ENCODE data around the gene STAG3. TPM values are rescaled to one million over a fixed set of nuclear protein-coding genes. Genes with fewer than 3 reads are reported as not detected.

Gene STAG3
- total and polyA plus RNA-seq, 9 of the 15 experiments (the other 6 are each of a cell fraction or from before 2014, with no cell fraction given), result 0.54 to 2.5 (median 1.7) TPM

DNA sequence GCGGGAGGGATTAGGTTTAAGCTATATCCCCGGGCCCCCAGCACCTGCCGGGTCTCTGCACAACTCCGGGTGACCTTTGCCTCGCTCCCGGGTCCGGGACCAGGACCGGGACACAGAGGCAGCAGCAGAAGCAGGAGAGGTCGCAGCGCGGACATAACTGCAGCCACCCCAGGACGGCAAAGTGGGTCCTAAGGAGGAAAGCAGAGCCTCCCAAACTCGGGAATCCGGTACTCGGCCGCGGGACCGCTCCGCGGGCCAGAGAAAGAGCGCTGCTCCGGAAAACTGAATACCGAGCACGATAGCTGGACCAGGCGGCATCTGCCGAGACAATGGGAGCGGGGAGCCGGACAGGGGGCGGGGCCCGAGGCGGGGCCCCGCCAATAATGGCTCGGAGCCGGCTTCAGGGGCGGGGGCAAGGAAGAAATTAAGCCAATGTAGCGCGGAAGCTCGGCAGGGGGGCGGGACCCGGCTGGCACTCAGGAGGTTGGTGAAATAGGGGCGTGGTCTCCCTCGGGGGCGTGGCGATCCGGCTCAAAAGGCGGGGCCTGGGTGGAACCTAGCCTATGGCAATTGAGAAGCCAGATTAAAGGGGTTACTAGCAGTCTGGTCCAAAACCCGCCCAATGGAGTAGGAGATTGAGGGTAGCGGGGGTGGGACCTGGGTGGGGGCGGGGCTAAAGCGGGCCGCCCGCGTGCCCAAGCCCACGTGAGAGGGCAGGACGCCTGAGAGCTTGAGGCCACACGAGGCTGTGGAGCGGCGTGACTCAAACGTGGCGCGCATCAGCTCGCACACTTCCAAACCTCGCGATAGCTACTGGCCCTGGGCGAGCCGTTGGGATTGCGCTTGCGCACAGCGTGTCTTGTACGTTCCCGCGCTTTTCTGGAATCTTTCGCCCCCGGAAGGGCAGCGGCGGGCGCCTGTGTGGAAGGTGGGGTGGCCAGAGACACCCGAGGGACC lies at the start of gene STAG3, which contains the start of gene GPC2 (continued):
- TF ChIP-seq, protein P1, sequence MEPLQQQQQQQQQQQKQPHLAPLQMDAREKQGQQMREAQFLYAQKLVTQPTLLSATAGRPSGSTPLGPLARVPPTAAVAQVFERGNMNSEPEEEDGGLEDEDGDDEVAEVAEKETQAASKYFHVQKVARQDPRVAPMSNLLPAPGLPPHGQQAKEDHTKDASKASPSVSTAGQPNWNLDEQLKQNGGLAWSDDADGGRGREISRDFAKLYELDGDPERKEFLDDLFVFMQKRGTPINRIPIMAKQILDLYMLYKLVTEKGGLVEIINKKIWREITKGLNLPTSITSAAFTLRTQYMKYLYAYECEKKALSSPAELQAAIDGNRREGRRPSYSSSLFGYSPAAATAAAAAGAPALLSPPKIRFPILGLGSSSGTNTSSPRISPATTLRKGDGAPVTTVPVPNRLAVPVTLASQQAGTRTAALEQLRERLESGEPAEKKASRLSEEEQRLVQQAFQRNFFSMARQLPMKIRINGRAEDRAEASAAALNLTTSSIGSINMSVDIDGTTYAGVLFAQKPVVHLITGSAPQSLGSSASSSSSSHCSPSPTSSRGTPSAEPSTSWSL (CRISPR knock-in tag; IDR thresholded peaks at IDR 0.05; ENCODE audit: borderline replicate concordance), result no peak
- TF ChIP-seq TEAD4 (IDR thresholded peaks at IDR 0.05; ENCODE audit: low read length) (no peak), TEAD4 (CRISPR knock-in tag; IDR thresholded peaks at IDR 0.05; ENCODE audit: borderline replicate concordance) (no peak), SMARCB1 (IDR thresholded peaks at IDR 0.05; ENCODE audit: insufficient read length, low read depth) (no peak)
- TF ChIP-seq, protein P2, sequence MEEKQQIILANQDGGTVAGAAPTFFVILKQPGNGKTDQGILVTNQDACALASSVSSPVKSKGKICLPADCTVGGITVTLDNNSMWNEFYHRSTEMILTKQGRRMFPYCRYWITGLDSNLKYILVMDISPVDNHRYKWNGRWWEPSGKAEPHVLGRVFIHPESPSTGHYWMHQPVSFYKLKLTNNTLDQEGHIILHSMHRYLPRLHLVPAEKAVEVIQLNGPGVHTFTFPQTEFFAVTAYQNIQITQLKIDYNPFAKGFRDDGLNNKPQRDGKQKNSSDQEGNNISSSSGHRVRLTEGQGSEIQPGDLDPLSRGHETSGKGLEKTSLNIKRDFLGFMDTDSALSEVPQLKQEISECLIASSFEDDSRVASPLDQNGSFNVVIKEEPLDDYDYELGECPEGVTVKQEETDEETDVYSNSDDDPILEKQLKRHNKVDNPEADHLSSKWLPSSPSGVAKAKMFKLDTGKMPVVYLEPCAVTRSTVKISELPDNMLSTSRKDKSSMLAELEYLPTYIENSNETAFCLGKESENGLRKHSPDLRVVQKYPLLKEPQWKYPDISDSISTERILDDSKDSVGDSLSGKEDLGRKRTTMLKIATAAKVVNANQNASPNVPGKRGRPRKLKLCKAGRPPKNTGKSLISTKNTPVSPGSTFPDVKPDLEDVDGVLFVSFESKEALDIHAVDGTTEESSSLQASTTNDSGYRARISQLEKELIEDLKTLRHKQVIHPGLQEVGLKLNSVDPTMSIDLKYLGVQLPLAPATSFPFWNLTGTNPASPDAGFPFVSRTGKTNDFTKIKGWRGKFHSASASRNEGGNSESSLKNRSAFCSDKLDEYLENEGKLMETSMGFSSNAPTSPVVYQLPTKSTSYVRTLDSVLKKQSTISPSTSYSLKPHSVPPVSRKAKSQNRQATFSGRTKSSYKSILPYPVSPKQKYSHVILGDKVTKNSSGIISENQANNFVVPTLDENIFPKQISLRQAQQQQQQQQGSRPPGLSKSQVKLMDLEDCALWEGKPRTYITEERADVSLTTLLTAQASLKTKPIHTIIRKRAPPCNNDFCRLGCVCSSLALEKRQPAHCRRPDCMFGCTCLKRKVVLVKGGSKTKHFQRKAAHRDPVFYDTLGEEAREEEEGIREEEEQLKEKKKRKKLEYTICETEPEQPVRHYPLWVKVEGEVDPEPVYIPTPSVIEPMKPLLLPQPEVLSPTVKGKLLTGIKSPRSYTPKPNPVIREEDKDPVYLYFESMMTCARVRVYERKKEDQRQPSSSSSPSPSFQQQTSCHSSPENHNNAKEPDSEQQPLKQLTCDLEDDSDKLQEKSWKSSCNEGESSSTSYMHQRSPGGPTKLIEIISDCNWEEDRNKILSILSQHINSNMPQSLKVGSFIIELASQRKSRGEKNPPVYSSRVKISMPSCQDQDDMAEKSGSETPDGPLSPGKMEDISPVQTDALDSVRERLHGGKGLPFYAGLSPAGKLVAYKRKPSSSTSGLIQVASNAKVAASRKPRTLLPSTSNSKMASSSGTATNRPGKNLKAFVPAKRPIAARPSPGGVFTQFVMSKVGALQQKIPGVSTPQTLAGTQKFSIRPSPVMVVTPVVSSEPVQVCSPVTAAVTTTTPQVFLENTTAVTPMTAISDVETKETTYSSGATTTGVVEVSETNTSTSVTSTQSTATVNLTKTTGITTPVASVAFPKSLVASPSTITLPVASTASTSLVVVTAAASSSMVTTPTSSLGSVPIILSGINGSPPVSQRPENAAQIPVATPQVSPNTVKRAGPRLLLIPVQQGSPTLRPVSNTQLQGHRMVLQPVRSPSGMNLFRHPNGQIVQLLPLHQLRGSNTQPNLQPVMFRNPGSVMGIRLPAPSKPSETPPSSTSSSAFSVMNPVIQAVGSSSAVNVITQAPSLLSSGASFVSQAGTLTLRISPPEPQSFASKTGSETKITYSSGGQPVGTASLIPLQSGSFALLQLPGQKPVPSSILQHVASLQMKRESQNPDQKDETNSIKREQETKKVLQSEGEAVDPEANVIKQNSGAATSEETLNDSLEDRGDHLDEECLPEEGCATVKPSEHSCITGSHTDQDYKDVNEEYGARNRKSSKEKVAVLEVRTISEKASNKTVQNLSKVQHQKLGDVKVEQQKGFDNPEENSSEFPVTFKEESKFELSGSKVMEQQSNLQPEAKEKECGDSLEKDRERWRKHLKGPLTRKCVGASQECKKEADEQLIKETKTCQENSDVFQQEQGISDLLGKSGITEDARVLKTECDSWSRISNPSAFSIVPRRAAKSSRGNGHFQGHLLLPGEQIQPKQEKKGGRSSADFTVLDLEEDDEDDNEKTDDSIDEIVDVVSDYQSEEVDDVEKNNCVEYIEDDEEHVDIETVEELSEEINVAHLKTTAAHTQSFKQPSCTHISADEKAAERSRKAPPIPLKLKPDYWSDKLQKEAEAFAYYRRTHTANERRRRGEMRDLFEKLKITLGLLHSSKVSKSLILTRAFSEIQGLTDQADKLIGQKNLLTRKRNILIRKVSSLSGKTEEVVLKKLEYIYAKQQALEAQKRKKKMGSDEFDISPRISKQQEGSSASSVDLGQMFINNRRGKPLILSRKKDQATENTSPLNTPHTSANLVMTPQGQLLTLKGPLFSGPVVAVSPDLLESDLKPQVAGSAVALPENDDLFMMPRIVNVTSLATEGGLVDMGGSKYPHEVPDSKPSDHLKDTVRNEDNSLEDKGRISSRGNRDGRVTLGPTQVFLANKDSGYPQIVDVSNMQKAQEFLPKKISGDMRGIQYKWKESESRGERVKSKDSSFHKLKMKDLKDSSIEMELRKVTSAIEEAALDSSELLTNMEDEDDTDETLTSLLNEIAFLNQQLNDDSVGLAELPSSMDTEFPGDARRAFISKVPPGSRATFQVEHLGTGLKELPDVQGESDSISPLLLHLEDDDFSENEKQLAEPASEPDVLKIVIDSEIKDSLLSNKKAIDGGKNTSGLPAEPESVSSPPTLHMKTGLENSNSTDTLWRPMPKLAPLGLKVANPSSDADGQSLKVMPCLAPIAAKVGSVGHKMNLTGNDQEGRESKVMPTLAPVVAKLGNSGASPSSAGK (IDR thresholded peaks at IDR 0.05), result peak; percentile 99
- TF ChIP-seq, protein P3, sequence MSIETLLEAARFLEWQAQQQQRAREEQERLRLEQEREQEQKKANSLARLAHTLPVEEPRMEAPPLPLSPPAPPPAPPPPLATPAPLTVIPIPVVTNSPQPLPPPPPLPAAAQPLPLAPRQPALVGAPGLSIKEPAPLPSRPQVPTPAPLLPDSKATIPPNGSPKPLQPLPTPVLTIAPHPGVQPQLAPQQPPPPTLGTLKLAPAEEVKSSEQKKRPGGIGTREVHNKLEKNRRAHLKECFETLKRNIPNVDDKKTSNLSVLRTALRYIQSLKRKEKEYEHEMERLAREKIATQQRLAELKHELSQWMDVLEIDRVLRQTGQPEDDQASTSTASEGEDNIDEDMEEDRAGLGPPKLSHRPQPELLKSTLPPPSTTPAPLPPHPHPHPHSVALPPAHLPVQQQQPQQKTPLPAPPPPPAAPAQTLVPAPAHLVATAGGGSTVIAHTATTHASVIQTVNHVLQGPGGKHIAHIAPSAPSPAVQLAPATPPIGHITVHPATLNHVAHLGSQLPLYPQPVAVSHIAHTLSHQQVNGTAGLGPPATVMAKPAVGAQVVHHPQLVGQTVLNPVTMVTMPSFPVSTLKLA (conservative IDR thresholded peaks at IDR 0.05), result peak in 1 of 2 experiments; percentile 67; a peak in 2 of 4 replicates
- TF ChIP-seq, protein P4, sequence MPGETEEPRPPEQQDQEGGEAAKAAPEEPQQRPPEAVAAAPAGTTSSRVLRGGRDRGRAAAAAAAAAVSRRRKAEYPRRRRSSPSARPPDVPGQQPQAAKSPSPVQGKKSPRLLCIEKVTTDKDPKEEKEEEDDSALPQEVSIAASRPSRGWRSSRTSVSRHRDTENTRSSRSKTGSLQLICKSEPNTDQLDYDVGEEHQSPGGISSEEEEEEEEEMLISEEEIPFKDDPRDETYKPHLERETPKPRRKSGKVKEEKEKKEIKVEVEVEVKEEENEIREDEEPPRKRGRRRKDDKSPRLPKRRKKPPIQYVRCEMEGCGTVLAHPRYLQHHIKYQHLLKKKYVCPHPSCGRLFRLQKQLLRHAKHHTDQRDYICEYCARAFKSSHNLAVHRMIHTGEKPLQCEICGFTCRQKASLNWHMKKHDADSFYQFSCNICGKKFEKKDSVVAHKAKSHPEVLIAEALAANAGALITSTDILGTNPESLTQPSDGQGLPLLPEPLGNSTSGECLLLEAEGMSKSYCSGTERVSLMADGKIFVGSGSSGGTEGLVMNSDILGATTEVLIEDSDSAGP (CRISPR knock-in tag; IDR thresholded peaks at IDR 0.05), result 0 out of 2 replicates have a peak, but pooled peaks have one; percentile 47

Measured in K562 (cell line).